Panc1 (cell line): ENCODE measurements around the gene PDSS1. TPM values are rescaled to one million over a fixed set of nuclear protein-coding genes. Genes with fewer than 3 reads are reported as not detected.

ENCODE experiments used
- ATAC-seq: fragments of 200-7000 bp; cut with Tn5 transposase; 2 replicates; pipeline ENCODE4 v1.9.1; 2020; ENCODE audit warnings: mild to moderate bottlenecking, moderate library complexity
- BruUV-seq: library from RNA; stranded (reverse); fragments of 400-500 nt; replicated peaks from 2 replicates; lab custom pipeline; 2021; lab: Mats Ljungman, UMichigan
- CTCF ChIA-PET: fragments of 300-600 bp; sonication (Branson Sonifier 250); formaldehyde crosslinking; loops from one replicate; lab custom pipeline; 2022; ENCODE audit warnings: antibody characterized with exemption; lab: Charles Lee
- POLR2A ChIA-PET: fragments of 300-600 bp; sonication (Branson Sonifier 250); formaldehyde crosslinking; loops from one replicate; lab custom pipeline; 2022; ENCODE audit warnings: antibody characterized with exemption; lab: Charles Lee
- DNase-seq: peaks from one replicate; pipeline ENCODE4 v3.0.0-alpha.2; 2010; ENCODE audit warnings: low read depth, low spot score
- H3K27ac ChIP-seq: 2 replicates; pipeline ENCODE4 v1.5.1; 2011; ENCODE audit warnings: mild to moderate bottlenecking, low read length, inconsistent platforms
- H3K27me3 ChIP-seq: fragments of 200-500 bp; sonication (Bioruptor generic); 2 replicates; pipeline ENCODE4 v1.6.0; 2014; ENCODE audit warnings: low read length, inconsistent platforms; ENCODE audit not compliant: control insufficient read depth, insufficient read depth
- H3K36me3 ChIP-seq: fragments of 200-500 bp; sonication (Bioruptor generic); 2 replicates; pipeline ENCODE4 v1.5.1; 2014; ENCODE audit warnings: inconsistent platforms, mild to moderate bottlenecking, low read length, moderate library complexity; ENCODE audit not compliant: control insufficient read depth, insufficient read depth
- H3K4me1 ChIP-seq: 2 replicates; pipeline ENCODE4 v1.5.1; 2011; ENCODE audit warnings: inconsistent platforms, mild to moderate bottlenecking, low read length, moderate library complexity; ENCODE audit not compliant: control insufficient read depth, insufficient read depth
- H3K4me3 ChIP-seq, 2 experiments: 2 replicates each; pipeline ENCODE4 v1.5.1; 2011 to 2012; ENCODE audit warnings: low read depth in 2 of 2, low read length in 2 of 2, mild to moderate bottlenecking in 2 of 2, inconsistent platforms in 1 of 2, moderate library complexity in 1 of 2
- H3K9me3 ChIP-seq: fragments of 200-500 bp; sonication (Bioruptor generic); 2 replicates; pipeline ENCODE4 v1.5.1; 2014; ENCODE audit warnings: low read depth, mild to moderate bottlenecking, inconsistent platforms, low read length, moderate library complexity; ENCODE audit not compliant: control insufficient read depth, insufficient read depth
- POLR2AphosphoS5 ChIP-seq: IDR thresholded peaks from 2 replicates; pipeline ENCODE4 v1.6.1; 2012; ENCODE audit warnings: mild to moderate bottlenecking, low read depth, low read length, moderate library complexity
- SIN3A ChIP-seq: IDR thresholded peaks from 2 replicates; pipeline ENCODE4 v1.6.1; 2012; ENCODE audit warnings: low read depth, mild to moderate bottlenecking, low read length, moderate library complexity, borderline replicate concordance; ENCODE audit not compliant: insufficient read depth
- TCF7L2 ChIP-seq: IDR thresholded peaks from 2 replicates; pipeline ENCODE4 v1.6.1; 2011; ENCODE audit warnings: mild to moderate bottlenecking, low read depth, low read length, inconsistent platforms
- in situ Hi-C: cut with HindIII; loops from 2 replicates; pipeline ENCODE4 v1.10.0; 2016; ENCODE audit warnings: low sequenced_read_pairs, low pct_unique_long_range_greater_than_20kb
- intact Hi-C: fragments of 100-400 bp; cut with micrococcal nuclease; formaldehyde crosslinking; loops from one replicate; pipeline ENCODE4 v1.10.0; 2022; ENCODE audit not compliant: unreplicated experiment
- total RNA-seq: library from RNA; stranded (reverse); gene quantifications from one replicate; pipeline ENCODE4 v1.2.1, GENCODE V29; 2021; ENCODE audit not compliant: unreplicated experiment
- TF ChIP-seq, protein P1 (sequence below): fragments of 450-650 bp; IDR thresholded peaks from 2 replicates; pipeline ENCODE4 v1.5.1; 2017; ENCODE audit warnings: mild to moderate bottlenecking
- TF ChIP-seq, protein P2 (sequence below), 2 experiments: IDR thresholded peaks; 2 replicates each; pipeline ENCODE4 v1.6.1; 2011 to 2012; ENCODE audit warnings: low read depth in 2 of 2, control low read depth in 1 of 2, low read length in 1 of 2, mild to moderate bottlenecking in 1 of 2, moderate library complexity in 1 of 2; ENCODE audit not compliant: insufficient read depth in 1 of 2

The PDSS1 gene
- total RNA-seq, 1 experiment from 2014 or later, result 7.1 TPM

DNA sequence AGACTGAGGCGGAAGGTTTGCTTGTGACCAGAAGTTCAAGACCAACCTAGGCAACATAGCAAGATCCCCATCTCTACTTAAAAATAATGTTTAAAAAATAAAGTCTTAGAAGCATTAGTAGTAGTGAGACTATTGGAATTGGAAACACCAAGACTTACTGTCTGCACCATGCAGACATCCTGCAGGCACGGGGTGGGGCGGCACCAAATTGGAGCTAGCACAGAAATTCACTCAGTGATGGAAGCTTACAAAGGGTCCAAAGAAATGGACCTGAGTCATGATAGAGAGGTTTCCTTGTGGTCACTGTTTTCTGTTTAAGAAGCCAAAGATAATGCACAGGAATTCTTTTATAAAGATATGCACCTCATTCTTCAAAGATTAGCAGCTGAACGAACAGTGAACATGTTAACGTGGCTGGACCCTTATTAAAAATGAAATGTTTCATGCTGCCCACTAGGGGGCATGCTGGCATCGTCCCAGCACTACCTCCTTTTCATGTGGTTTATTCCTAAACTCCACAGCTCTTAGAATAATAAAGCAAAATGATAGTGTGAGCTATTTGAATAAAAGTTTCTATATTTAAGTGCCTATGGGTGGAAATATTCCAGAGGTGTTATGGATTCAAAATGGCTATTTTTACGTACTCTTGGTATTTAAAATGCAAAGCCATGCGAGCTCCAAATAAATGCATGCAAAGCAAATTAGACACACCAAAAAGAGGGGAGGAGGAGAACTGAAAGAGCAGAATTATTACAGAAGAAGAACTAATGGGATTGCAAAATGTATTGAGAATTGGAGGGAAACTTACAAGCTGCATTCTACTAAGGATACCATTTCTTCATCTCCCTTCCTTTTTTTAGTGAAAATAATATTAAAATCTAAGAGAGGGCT, 28.6 kb downstream of the PDSS1 start:
- H3K4me1 ChIP-seq, result no peaks in the 10 kb centered on the region
- intact Hi-C loops (loop anchor here (2.0 kb wide), 1 partner anchor 157 kb away; no protein-coding TSS in a partner anchor), in situ Hi-C loops (no loop called here)
- H3K4me3 ChIP-seq, result no peak overlapping the region
- ATAC-seq (no peak), DNase-seq (peak; percentile 24)
- POLR2A ChIA-PET, result no interaction called here
- H3K27me3 ChIP-seq, result no peaks in the 10 kb centered on the region
- no peak overlapping the region for H3K27ac ChIP-seq
- H3K9me3 ChIP-seq, result no peaks in the 10 kb centered on the region
- CTCF ChIA-PET, result interaction anchor here (0.5 to 1.3 kb wide), 3 partner anchors 45 to 156 kb away, joined by 3 to 9 read pairs (median 5); no protein-coding TSS in a partner anchor
- H3K36me3 ChIP-seq, result no peaks in the 10 kb centered on the region; the same call in 1 of the 2 replicates
- BruUV-seq, result no TSS peak
- no peak for TF ChIP-seq SIN3A
- TF ChIP-seq, protein P1, sequence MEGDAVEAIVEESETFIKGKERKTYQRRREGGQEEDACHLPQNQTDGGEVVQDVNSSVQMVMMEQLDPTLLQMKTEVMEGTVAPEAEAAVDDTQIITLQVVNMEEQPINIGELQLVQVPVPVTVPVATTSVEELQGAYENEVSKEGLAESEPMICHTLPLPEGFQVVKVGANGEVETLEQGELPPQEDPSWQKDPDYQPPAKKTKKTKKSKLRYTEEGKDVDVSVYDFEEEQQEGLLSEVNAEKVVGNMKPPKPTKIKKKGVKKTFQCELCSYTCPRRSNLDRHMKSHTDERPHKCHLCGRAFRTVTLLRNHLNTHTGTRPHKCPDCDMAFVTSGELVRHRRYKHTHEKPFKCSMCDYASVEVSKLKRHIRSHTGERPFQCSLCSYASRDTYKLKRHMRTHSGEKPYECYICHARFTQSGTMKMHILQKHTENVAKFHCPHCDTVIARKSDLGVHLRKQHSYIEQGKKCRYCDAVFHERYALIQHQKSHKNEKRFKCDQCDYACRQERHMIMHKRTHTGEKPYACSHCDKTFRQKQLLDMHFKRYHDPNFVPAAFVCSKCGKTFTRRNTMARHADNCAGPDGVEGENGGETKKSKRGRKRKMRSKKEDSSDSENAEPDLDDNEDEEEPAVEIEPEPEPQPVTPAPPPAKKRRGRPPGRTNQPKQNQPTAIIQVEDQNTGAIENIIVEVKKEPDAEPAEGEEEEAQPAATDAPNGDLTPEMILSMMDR, result peak; percentile 75

DNA sequence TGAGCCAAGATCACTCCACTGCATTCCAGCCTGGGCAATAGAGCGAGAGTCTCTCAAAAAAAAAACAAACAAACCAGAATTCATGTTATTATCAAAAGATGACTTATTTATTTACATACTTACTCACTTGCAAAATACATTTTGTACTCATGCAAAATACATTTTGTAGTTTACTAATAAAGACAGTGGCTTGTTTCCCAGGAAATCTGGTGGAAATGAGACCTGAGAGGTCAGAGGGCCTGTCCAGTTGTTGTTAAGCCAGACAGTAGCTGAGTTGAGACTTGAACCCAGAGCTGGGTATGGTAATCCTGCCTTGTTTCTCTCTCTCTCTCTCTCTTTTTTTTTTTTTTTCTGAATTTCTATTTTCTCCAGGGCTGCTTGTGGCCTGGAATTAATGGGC, 29.5 kb downstream of the PDSS1 start:
- H3K27me3 ChIP-seq, result no peaks in the 10 kb centered on the region
- in situ Hi-C loops (no loop called here), intact Hi-C loops (loop anchor here (2.0 kb wide), 1 partner anchor 156 kb away; no protein-coding TSS in a partner anchor)
- no peaks in the 10 kb centered on the region for H3K4me1 ChIP-seq
- DNase-seq, result no peak
- BruUV-seq, result no TSS peak
- no peak overlapping the region for H3K27ac ChIP-seq
- TF ChIP-seq, protein P2, sequence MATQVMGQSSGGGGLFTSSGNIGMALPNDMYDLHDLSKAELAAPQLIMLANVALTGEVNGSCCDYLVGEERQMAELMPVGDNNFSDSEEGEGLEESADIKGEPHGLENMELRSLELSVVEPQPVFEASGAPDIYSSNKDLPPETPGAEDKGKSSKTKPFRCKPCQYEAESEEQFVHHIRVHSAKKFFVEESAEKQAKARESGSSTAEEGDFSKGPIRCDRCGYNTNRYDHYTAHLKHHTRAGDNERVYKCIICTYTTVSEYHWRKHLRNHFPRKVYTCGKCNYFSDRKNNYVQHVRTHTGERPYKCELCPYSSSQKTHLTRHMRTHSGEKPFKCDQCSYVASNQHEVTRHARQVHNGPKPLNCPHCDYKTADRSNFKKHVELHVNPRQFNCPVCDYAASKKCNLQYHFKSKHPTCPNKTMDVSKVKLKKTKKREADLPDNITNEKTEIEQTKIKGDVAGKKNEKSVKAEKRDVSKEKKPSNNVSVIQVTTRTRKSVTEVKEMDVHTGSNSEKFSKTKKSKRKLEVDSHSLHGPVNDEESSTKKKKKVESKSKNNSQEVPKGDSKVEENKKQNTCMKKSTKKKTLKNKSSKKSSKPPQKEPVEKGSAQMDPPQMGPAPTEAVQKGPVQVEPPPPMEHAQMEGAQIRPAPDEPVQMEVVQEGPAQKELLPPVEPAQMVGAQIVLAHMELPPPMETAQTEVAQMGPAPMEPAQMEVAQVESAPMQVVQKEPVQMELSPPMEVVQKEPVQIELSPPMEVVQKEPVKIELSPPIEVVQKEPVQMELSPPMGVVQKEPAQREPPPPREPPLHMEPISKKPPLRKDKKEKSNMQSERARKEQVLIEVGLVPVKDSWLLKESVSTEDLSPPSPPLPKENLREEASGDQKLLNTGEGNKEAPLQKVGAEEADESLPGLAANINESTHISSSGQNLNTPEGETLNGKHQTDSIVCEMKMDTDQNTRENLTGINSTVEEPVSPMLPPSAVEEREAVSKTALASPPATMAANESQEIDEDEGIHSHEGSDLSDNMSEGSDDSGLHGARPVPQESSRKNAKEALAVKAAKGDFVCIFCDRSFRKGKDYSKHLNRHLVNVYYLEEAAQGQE (IDR thresholded peaks at IDR 0.05; ENCODE audit: insufficient read depth in 1 of 2, low read depth in 2 of 2, low read length in 1 of 2), result no peak
- TF ChIP-seq SIN3A, result no peak
- TF ChIP-seq TCF7L2, result no peak
- no peak for TF ChIP-seq POLR2AphosphoS5
- TF ChIP-seq, protein P1, result no peak
- H3K4me3 ChIP-seq, result no peak overlapping the region
- no peaks in the 10 kb centered on the region for H3K36me3 ChIP-seq
- ChIA-PET CTCF (interaction anchor here (0.6 to 0.7 kb wide), 2 partner anchors 45 to 143 kb away, joined by 5 read pairs; no protein-coding TSS in a partner anchor), POLR2A (no interaction called here)
- no peak for ATAC-seq
- no peaks in the 10 kb centered on the region for H3K9me3 ChIP-seq
